Trophoblast cell (in vitro differentiated cells and primary cell): Measurements from ENCODE around the gene MYO1E.

Experiments used
- DNase-seq, 2 donors: peaks; one replicate each; pipeline ENCODE4 v3.0.0-alpha.2; 2016
- H2AFZ ChIP-seq: 2 replicates; pipeline ENCODE4 v1.6.1; 2013; ENCODE audit warnings: low read length, moderate library complexity, mild to moderate bottlenecking; ENCODE audit not compliant: insufficient read depth, poor library complexity
- H2AK5ac ChIP-seq: 2 replicates; pipeline ENCODE4 v1.6.1; 2013; ENCODE audit warnings: mild to moderate bottlenecking, low read length
- H2BK120ac ChIP-seq: 2 replicates; pipeline ENCODE4 v1.6.1; 2013; ENCODE audit warnings: low read length, mild to moderate bottlenecking, moderate library complexity; ENCODE audit not compliant: insufficient read depth, poor library complexity
- H2BK12ac ChIP-seq: 2 replicates; pipeline ENCODE4 v1.6.1; 2013; ENCODE audit warnings: mild to moderate bottlenecking, low read length, moderate library complexity
- H2BK5ac ChIP-seq: 2 replicates; pipeline ENCODE4 v1.6.1; 2013; ENCODE audit warnings: low read length, low read depth, moderate library complexity, mild to moderate bottlenecking; ENCODE audit not compliant: poor library complexity
- H3K14ac ChIP-seq: 2 replicates; pipeline ENCODE4 v1.6.1; 2013; ENCODE audit warnings: mild to moderate bottlenecking, low read length
- H3K18ac ChIP-seq: 2 replicates; pipeline ENCODE4 v1.6.1; 2013; ENCODE audit warnings: mild to moderate bottlenecking, low read length
- H3K23ac ChIP-seq: 2 replicates; pipeline ENCODE4 v1.6.1; 2013; ENCODE audit warnings: low read length
- H3K27ac ChIP-seq: 2 replicates; pipeline ENCODE4 v1.5.1; 2013; ENCODE audit warnings: low read depth, mild to moderate bottlenecking, inconsistent platforms, low read length, moderate library complexity
- H3K27me3 ChIP-seq: 2 replicates; pipeline ENCODE4 v1.6.1; 2013; ENCODE audit warnings: inconsistent platforms, mild to moderate bottlenecking, low read length, moderate library complexity; ENCODE audit not compliant: insufficient read depth
- H3K36me3 ChIP-seq, 2 experiments: 1 replicate in 1 of 2; 2 replicates in 1 of 2; pipeline ENCODE4 v1.6.1; 2013; ENCODE audit warnings: low read length in 2 of 2, mild to moderate bottlenecking in 2 of 2, moderate library complexity in 1 of 2; ENCODE audit not compliant: insufficient read depth in 2 of 2, control insufficient read depth in 1 of 2
- H3K4ac ChIP-seq: 2 replicates; pipeline ENCODE4 v1.6.1; 2013; ENCODE audit warnings: low read depth, mild to moderate bottlenecking, low read length, moderate library complexity
- H3K4me1 ChIP-seq, 2 experiments: 1 replicate in 1 of 2; 2 replicates in 1 of 2; pipeline ENCODE4 v1.6.1; 2013; ENCODE audit warnings: low read length in 2 of 2, mild to moderate bottlenecking in 2 of 2, moderate library complexity in 1 of 2; ENCODE audit not compliant: insufficient read depth in 2 of 2, control insufficient read depth in 1 of 2
- H3K4me2 ChIP-seq: 2 replicates; pipeline ENCODE4 v1.6.1; 2013; ENCODE audit warnings: inconsistent platforms, mild to moderate bottlenecking, low read length, moderate library complexity
- H3K4me3 ChIP-seq: 2 replicates; pipeline ENCODE4 v1.5.1; 2013; ENCODE audit warnings: mild to moderate bottlenecking, low read depth, low read length, inconsistent platforms
- H3K79me1 ChIP-seq: one replicate; pipeline ENCODE4 v1.6.1; 2013; ENCODE audit warnings: low read length
- H3K79me2 ChIP-seq: 2 replicates; pipeline ENCODE4 v1.6.1; 2013; ENCODE audit warnings: low read length, mild to moderate bottlenecking; ENCODE audit not compliant: control insufficient read depth, insufficient read depth, poor library complexity
- H3K9ac ChIP-seq: 2 replicates; pipeline ENCODE4 v1.6.1; 2013; ENCODE audit warnings: mild to moderate bottlenecking, low read length
- H3K9me3 ChIP-seq: 2 replicates; pipeline ENCODE4 v1.6.1; 2013; ENCODE audit warnings: low read depth, mild to moderate bottlenecking, control low read depth, inconsistent platforms, low read length; ENCODE audit not compliant: insufficient read depth
- H4K12ac ChIP-seq: 2 replicates; pipeline ENCODE4 v1.6.1; 2013; ENCODE audit warnings: low read depth, mild to moderate bottlenecking, low read length, moderate library complexity
- H4K8ac ChIP-seq: 2 replicates; pipeline ENCODE4 v1.6.1; 2013; ENCODE audit warnings: low read depth, mild to moderate bottlenecking, low read length, moderate library complexity
- H4K91ac ChIP-seq: one replicate; pipeline ENCODE4 v1.6.1; 2013; ENCODE audit warnings: low read depth, mild to moderate bottlenecking, low read length, moderate library complexity
- WGBS: extraction: QIAGEN DNeasy Blood & Tissue Kit; methylation state at CpG from one replicate; pipeline ENCODE4 v1.1.7; 2013; ENCODE audit warnings: missing lambda C conversion rate; ENCODE audit not compliant: insufficient read length, insufficient coverage; ENCODE audit errors: extremely low coverage; 5-methylcytosine and 5-hydroxymethylcytosine counted together

Gene MYO1E

GRCh38 chr15:59326856-59327255, 45.8 kb downstream of the MYO1E start:
- Histone ChIP-seq H2AFZ (no peak overlapping the region), H3K18ac (no peak overlapping the region), H3K4me1 (no peaks in the 10 kb centered on the region), H3K4me3 (no peak overlapping the region), H3K4me2 (no peak overlapping the region), H3K4ac (no peak overlapping the region), H4K8ac (no peak overlapping the region), H3K9ac (no peak overlapping the region), H4K12ac (no peak overlapping the region), H3K9me3 (no peaks in the 10 kb centered on the region), H3K79me2 (no peaks in the 10 kb centered on the region), H3K79me1 (no peaks in the 10 kb centered on the region), H2BK120ac (no peak overlapping the region), H4K91ac (no peak overlapping the region), H3K36me3 (no peaks in the 10 kb centered on the region), H3K27me3 (no peaks in the 10 kb centered on the region), H3K23ac (no peak overlapping the region), H2BK5ac (no peak overlapping the region), H3K27ac (no peak overlapping the region), H2AK5ac (no peak overlapping the region), H3K14ac (no peak overlapping the region), H2BK12ac (no peak overlapping the region)
- no CpG with 5 or more reads among the region's 6 CpGs for WGBS
- DNase-seq, result no peak

GRCh38 chr15:59322056-59322759, 50.5 kb downstream of the MYO1E start:
- DNase-seq, result no peak
- Histone ChIP-seq H3K14ac (no peak overlapping the region), H3K4me1 (no peaks in the 10 kb centered on the region), H4K91ac (no peak overlapping the region), H4K8ac (no peak overlapping the region), H2BK120ac (no peak overlapping the region), H3K4me2 (no peak overlapping the region), H4K12ac (no peak overlapping the region), H2BK5ac (no peak overlapping the region), H3K4me3 (no peak overlapping the region), H3K23ac (no peak overlapping the region), H3K27ac (no peak overlapping the region), H3K4ac (no peak overlapping the region), H2AFZ (no peak overlapping the region), H2BK12ac (no peak overlapping the region), H3K18ac (no peak overlapping the region), H3K79me2 (no peaks in the 10 kb centered on the region), H2AK5ac (no peak overlapping the region), H3K79me1 (no peaks in the 10 kb centered on the region), H3K27me3 (no peaks in the 10 kb centered on the region), H3K9me3 (no peaks in the 10 kb centered on the region), H3K36me3 (no peaks in the 10 kb centered on the region), H3K9ac (no peak overlapping the region)
- WGBS, result no CpG with 5 or more reads among the region's 2 CpGs

- no peak overlapping the region for H2BK12ac ChIP-seq
- H3K4me2 ChIP-seq, result no peak overlapping the region
- H3K9ac ChIP-seq, result no peak overlapping the region
- no peak overlapping the region for H3K23ac ChIP-seq
- no peaks in the 10 kb centered on the region for H3K27me3 ChIP-seq
- no peak overlapping the region for H3K18ac ChIP-seq
- H4K91ac ChIP-seq, result no peak overlapping the region
- no peak overlapping the region for H4K12ac ChIP-seq
- H3K14ac ChIP-seq, result no peak overlapping the region
- DNase-seq, result no peak
- no peak overlapping the region for H2BK120ac ChIP-seq
- no peak overlapping the region for H2BK5ac ChIP-seq
- no peak overlapping the region for H2AFZ ChIP-seq
- no peak overlapping the region for H3K4ac ChIP-seq
- WGBS, result no CpG with 5 or more reads among the region's 4 CpGs
- no peak overlapping the region for H4K8ac ChIP-seq
- H3K79me2 ChIP-seq, result no peaks in the 10 kb centered on the region
- H3K4me3 ChIP-seq, result no peak overlapping the region
- H3K27ac ChIP-seq, result no peak overlapping the region
- H3K36me3 ChIP-seq, result no peaks in the 10 kb centered on the region
- H3K79me1 ChIP-seq, result no peaks in the 10 kb centered on the region
- no peaks in the 10 kb centered on the region for H3K9me3 ChIP-seq
- no peak overlapping the region for H2AK5ac ChIP-seq
- H3K4me1 ChIP-seq, result no peaks in the 10 kb centered on the region
These were observed 51.5 kb downstream of the MYO1E start for GRCh38 chr15:59321000-59321689.

GRCh38 chr15:59317211-59317610, 55.5 kb downstream of the MYO1E start:
- H4K12ac ChIP-seq, result no peak overlapping the region
- no peaks in the 10 kb centered on the region for H3K27me3 ChIP-seq
- no peak overlapping the region for H2AFZ ChIP-seq
- H3K4me1 ChIP-seq, result no peaks in the 10 kb centered on the region
- H4K91ac ChIP-seq, result no peak overlapping the region
- no peak overlapping the region for H3K14ac ChIP-seq
- no peak overlapping the region for H3K9ac ChIP-seq
- no peak overlapping the region for H3K4ac ChIP-seq
- no peak overlapping the region for H2BK5ac ChIP-seq
- no peaks in the 10 kb centered on the region for H3K36me3 ChIP-seq
- DNase-seq, result no peak
- H3K23ac ChIP-seq, result no peak overlapping the region
- H3K4me3 ChIP-seq, result no peak overlapping the region
- no peak overlapping the region for H4K8ac ChIP-seq
- no peak overlapping the region for H3K18ac ChIP-seq
- no peak overlapping the region for H2AK5ac ChIP-seq
- no peak overlapping the region for H3K27ac ChIP-seq
- H3K4me2 ChIP-seq, result no peak overlapping the region
- no peaks in the 10 kb centered on the region for H3K79me1 ChIP-seq
- H2BK12ac ChIP-seq, result no peak overlapping the region
- no peaks in the 10 kb centered on the region for H3K9me3 ChIP-seq
- no CpG with 5 or more reads among the region's 1 CpG for WGBS
- H2BK120ac ChIP-seq, result no peak overlapping the region
- no peaks in the 10 kb centered on the region for H3K79me2 ChIP-seq
